Brain microvascular endothelial cell (primary cell): ENCODE results near the gene SOD1.
A peak's percentile ranks its signal among the peaks of the same experiment; 100 is the strongest.

Experiments used
- DNase-seq: peaks from one replicate; pipeline ENCODE4 v3.0.0-alpha.2; 2020
- H3K27ac ChIP-seq: fragments of 250-450 bp; sonication (Bioruptor Pico); 2 replicates; pipeline ENCODE4 v1.5.1; 2020; ENCODE audit warnings: mild to moderate bottlenecking, moderate library complexity
- H3K27me3 ChIP-seq: fragments of 250-450 bp; sonication (Bioruptor Pico); replicated peaks from 2 replicates; pipeline ENCODE4 v1.5.1; 2020; ENCODE audit warnings: mild to moderate bottlenecking
- H3K36me3 ChIP-seq: fragments of 250-450 bp; sonication (Bioruptor Pico); replicated peaks from 2 replicates; pipeline ENCODE4 v1.5.1; 2020; ENCODE audit warnings: mild to moderate bottlenecking
- H3K4me3 ChIP-seq: 2 replicates; pipeline ENCODE4 v1.5.1; 2011; ENCODE audit warnings: low read depth, mild to moderate bottlenecking, control low read depth, low read length, moderate library complexity
- in situ Hi-C: cut with HindIII; loops from 2 replicates; pipeline ENCODE4 v1.10.0; 2017; ENCODE audit warnings: low sequenced_read_pairs, low pct_ligation_motif_present
- TF ChIP-seq, protein P1 (sequence below): IDR thresholded peaks from 2 replicates; pipeline ENCODE4 v1.5.1; 2011; ENCODE audit warnings: low read depth, mild to moderate bottlenecking, moderate library complexity, low read length, control low read depth, inconsistent platforms; ENCODE audit errors: missing control alignments

SOD1 gene

DNA sequence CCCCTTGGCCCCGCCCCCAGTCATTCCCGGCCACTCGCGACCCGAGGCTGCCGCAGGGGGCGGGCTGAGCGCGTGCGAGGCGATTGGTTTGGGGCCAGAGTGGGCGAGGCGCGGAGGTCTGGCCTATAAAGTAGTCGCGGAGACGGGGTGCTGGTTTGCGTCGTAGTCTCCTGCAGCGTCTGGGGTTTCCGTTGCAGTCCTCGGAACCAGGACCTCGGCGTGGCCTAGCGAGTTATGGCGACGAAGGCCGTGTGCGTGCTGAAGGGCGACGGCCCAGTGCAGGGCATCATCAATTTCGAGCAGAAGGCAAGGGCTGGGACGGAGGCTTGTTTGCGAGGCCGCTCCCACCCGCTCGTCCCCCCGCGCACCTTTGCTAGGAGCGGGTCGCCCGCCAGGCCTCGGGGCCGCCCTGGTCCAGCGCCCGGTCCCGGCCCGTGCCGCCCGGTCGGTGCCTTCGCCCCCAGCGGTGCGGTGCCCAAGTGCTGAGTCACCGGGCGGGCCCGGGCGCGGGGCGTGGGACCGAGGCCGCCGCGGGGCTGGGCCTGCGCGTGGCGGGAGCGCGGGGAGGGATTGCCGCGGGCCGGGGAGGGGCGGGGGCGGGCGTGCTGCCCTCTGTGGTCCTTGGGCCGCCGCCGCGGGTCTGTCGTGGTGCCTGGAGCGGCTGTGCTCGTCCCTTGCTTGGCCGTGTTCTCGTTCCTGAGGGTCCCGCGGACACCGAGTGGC lies at the start of gene SOD1:
Gene SOD1, plus strand, starts transcription at position 158 of the 723 bp plus-strand sequence. Its CDS starts 77 bp downstream, at position 235.
- in situ Hi-C loops: no loop called here
- peak; percentile 87 for DNase-seq
- Histone ChIP-seq H3K4me3 (peak within 1 kb of the TSS; percentile 94), H3K36me3 (peaks cover 15% of the 10 kb centered on the region), H3K27me3 (no peaks in the 10 kb centered on the region), H3K27ac (peak within 1 kb of the TSS; percentile 80)
- TF ChIP-seq, protein P1, sequence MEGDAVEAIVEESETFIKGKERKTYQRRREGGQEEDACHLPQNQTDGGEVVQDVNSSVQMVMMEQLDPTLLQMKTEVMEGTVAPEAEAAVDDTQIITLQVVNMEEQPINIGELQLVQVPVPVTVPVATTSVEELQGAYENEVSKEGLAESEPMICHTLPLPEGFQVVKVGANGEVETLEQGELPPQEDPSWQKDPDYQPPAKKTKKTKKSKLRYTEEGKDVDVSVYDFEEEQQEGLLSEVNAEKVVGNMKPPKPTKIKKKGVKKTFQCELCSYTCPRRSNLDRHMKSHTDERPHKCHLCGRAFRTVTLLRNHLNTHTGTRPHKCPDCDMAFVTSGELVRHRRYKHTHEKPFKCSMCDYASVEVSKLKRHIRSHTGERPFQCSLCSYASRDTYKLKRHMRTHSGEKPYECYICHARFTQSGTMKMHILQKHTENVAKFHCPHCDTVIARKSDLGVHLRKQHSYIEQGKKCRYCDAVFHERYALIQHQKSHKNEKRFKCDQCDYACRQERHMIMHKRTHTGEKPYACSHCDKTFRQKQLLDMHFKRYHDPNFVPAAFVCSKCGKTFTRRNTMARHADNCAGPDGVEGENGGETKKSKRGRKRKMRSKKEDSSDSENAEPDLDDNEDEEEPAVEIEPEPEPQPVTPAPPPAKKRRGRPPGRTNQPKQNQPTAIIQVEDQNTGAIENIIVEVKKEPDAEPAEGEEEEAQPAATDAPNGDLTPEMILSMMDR: no peak

DNA sequence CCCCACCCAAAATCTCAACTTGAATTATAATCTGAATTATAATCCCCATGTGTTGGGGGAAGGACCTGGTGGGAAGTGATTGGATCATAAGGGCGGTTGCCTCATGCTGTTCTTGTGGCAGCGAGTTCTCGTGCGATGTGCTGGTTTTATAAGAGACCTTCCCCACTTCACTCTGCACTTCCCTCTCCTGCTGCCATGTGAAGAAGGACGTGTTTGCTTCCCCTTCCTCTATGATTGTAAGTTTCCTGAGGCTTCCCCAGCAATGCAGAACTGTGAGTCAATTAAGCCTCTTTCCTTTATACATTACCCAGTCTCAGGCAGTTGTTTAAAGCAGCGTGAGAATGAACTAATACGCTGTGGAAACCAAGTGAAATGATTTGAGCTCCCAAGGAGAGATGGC lies 48.0 kb upstream of the SOD1 start:
- TF ChIP-seq, protein P1: no peak
- Histone ChIP-seq H3K27me3 (no peaks in the 10 kb centered on the region), H3K4me3 (no peak overlapping the region), H3K36me3 (no peaks in the 10 kb centered on the region), H3K27ac (no peak overlapping the region)
- no peak for DNase-seq
- in situ Hi-C loops: no loop called here

DNA sequence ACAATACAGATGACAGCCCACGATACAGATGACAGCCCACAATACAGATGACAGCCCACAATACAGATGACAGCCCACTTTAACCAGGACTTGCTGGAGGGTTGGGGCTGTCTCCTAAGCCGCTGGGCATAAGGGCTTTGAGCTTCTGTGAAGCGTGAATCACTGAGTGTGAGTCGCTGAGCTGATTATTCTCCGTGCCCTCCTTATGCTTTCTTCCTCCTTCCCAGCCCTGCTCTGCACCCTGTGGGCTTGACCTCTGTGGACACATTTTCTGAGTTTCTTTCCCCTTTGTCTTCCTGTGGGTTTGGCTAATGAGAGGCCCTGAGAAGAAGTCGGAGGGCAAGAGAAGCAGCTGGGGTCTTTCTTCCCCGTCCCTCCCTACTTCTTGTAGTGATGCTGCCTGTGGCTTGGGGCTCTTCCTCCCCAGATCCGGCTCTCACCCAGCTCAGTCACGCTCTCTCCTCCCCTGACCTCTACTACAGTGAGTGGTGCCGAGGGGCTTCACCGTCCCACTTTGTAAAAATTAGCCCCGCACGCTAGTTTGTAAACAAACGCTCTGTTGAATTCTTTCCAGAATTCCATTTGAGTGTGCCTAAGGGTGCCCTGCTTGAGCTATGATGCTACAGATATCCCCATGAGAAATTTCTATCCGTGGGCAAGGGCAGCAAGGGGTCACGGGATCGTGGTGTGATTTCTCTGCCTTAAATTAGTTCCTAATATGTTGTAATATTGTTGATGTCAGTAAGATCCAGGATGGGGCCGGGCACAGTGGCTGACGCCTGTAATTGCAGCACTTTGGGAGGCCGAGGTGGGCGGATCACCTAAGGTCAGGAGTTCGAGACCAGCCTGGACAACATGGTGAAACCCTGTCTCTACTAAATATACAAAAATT lies 46.4 kb upstream of the SOD1 start:
- no peaks in the 10 kb centered on the region for H3K27me3 ChIP-seq
- no peak overlapping the region for H3K27ac ChIP-seq
- DNase-seq: peak; percentile 11
- TF ChIP-seq, protein P1: no peak
- in situ Hi-C loops: no loop called here
- no peaks in the 10 kb centered on the region for H3K36me3 ChIP-seq
- H3K4me3 ChIP-seq: no peak overlapping the region

DNA sequence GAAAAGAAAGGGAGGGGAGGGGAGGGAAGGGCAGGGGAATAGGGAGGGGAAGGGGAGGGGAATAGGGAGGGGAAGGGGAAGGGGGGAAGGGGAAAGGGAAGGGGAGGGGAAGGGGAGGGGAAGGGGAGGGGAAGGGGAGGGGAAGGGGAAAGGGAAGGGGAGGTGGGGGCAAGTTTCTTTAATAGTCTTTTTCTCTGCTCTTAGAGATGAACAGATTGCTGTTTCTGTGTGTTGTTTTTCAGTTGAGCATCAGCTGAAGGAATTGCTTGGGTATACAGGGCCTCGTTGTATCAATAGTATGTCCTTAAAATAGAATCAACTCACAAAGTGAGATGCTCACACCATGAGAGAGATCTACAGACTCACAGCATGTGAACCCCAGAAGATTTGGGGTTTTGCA lies 44.8 kb upstream of the SOD1 start:
- no peak for DNase-seq
- no peaks in the 10 kb centered on the region for H3K36me3 ChIP-seq
- TF ChIP-seq, protein P1: no peak
- no peak overlapping the region for H3K27ac ChIP-seq
- H3K27me3 ChIP-seq: no peaks in the 10 kb centered on the region
- in situ Hi-C loops: no loop called here
- H3K4me3 ChIP-seq: no peak overlapping the region

DNA sequence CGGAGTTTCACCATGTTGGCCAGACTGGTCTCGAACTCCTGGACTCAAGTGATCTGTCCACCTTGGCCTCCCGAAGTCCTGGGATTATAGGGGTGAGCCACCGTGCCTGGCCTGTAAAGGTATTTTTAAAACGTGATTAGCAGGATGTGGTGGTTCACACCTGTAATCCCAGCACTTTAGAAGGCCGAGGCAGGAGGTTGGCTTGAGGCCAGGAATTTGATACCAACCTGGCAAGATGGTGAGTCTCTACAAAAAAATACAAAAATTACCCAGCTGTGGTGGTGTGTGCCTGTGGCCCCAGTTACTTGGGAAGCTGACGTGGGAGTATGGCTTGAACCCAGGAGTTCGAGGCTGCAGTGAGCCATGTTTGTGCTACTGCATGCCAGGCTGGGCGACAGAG lies 43.3 kb upstream of the SOD1 start:
- in situ Hi-C loops: no loop called here
- no peak overlapping the region for H3K27ac ChIP-seq
- no peak overlapping the region for H3K4me3 ChIP-seq
- H3K36me3 ChIP-seq: no peaks in the 10 kb centered on the region
- DNase-seq: no peak
- H3K27me3 ChIP-seq: no peaks in the 10 kb centered on the region
- TF ChIP-seq, protein P1: no peak
